ENCODE measurements around the gene GTF2F2. TPM values are rescaled to one million over a fixed set of nuclear protein-coding genes. Genes with fewer than 3 reads are reported as not detected.

The GTF2F2 gene
- total RNA-seq, 4 donors from 2014 or later = 11.5 to 16.9 (median 13.3) TPM

- no peak for DNase-seq
- no peak for TF ChIP-seq POLR2A (IDR thresholded peaks at IDR 0.05)
- no peak for TF ChIP-seq CTCF (IDR thresholded peaks at IDR 0.05 in 4 of 5, conservative IDR thresholded peaks at IDR 0.05 in 1 of 5)
- intact Hi-C loops (cut with DNase I; ENCODE audit: low total_unique reads) (loop anchor here (5.0 kb wide), 1 partner anchor 100 kb away; no protein-coding TSS in a partner anchor), in situ Hi-C loops (cut with MboI; ENCODE audit: low sequenced_read_pairs in 4 of 4) (no loop called here)
- no peaks in the 10 kb centered on the region for H3K27me3 ChIP-seq
- peak overlapping the region in 2 of 4 donors; percentile 11 to 23 for H3K4me3 ChIP-seq
- H3K27ac ChIP-seq = peak overlapping the region; percentile 69 to 79 (median 72)
- H3K9me3 ChIP-seq = no peaks in the 10 kb centered on the region
- H3K36me3 ChIP-seq = no peaks in the 10 kb centered on the region
- peaks cover 14 to 21% of the 10 kb centered on the region in 2 donors for H3K4me1 ChIP-seq
- ATAC-seq = peak; percentile 39 to 70
These were observed 87.0 kb downstream of the GTF2F2 start for GRCh38 chr13:45207319-45207718.

GRCh38 chr13:45208132-45208531 lies 87.8 kb downstream of the GTF2F2 start:
- Histone ChIP-seq H3K9me3 (no peaks in the 10 kb centered on the region), H3K4me1 (peaks cover 14 to 21% of the 10 kb centered on the region in 2 donors), H3K27ac (peak overlapping the region in 3 of 4 donors; percentile 69 to 79 (median 71)), H3K4me3 (no peak overlapping the region), H3K27me3 (no peaks in the 10 kb centered on the region), H3K36me3 (no peaks in the 10 kb centered on the region)
- TF ChIP-seq CTCF (IDR thresholded peaks at IDR 0.05 in 4 of 5, conservative IDR thresholded peaks at IDR 0.05 in 1 of 5) = no peak
- no peak for TF ChIP-seq POLR2A (IDR thresholded peaks at IDR 0.05)
- ATAC-seq = no peak
- intact Hi-C loops (cut with DNase I; ENCODE audit: low total_unique reads) = loop anchor here (5.0 kb wide), 1 partner anchor 99 kb away; no protein-coding TSS in a partner anchor
- DNase-seq = no peak
- in situ Hi-C loops (cut with MboI; ENCODE audit: low sequenced_read_pairs in 4 of 4) = no loop called here

GRCh38 chr13:45209229-45209628 lies 88.9 kb downstream of the GTF2F2 start:
- TF ChIP-seq POLR2A (IDR thresholded peaks at IDR 0.05) (no peak), CTCF (IDR thresholded peaks at IDR 0.05 in 4 of 5, conservative IDR thresholded peaks at IDR 0.05 in 1 of 5) (no peak)
- Histone ChIP-seq H3K4me3 (no peak overlapping the region), H3K27ac (peak overlapping the region in 1 of 4 donors; percentile 69), H3K36me3 (no peaks in the 10 kb centered on the region), H3K4me1 (peaks cover 14 to 21% of the 10 kb centered on the region in 2 donors), H3K9me3 (no peaks in the 10 kb centered on the region), H3K27me3 (no peaks in the 10 kb centered on the region)
- no peak for DNase-seq
- in situ Hi-C loops (cut with MboI; ENCODE audit: low sequenced_read_pairs in 4 of 4) (no loop called here), intact Hi-C loops (cut with DNase I; ENCODE audit: low total_unique reads) (loop anchor here (5.0 kb wide), 1 partner anchor 98 kb away; no protein-coding TSS in a partner anchor)
- ATAC-seq = no peak

GRCh38 chr13:45215392-45216077 lies 95.2 kb downstream of the GTF2F2 start:
- no peak for TF ChIP-seq POLR2A (IDR thresholded peaks at IDR 0.05)
- no peak for TF ChIP-seq CTCF (IDR thresholded peaks at IDR 0.05 in 4 of 5, conservative IDR thresholded peaks at IDR 0.05 in 1 of 5)
- Histone ChIP-seq H3K36me3 (no peaks in the 10 kb centered on the region), H3K9me3 (no peaks in the 10 kb centered on the region), H3K27ac (peak overlapping the region in 3 of 4 donors; percentile 16 to 77 (median 47)), H3K4me1 (peaks cover 19 to 30% of the 10 kb centered on the region in 2 donors), H3K4me3 (no peak overlapping the region), H3K27me3 (no peaks in the 10 kb centered on the region)
- ATAC-seq (peak; percentile 30 to 54), DNase-seq (peak in 1 of 2 donors; percentile 48)
- in situ Hi-C loops (cut with MboI; ENCODE audit: low sequenced_read_pairs in 4 of 4) (no loop called here), intact Hi-C loops (cut with DNase I; ENCODE audit: low total_unique reads) (no loop called here)
